Thyroid gland (tissue), 4 donors: ENCODE data around the gene TNS4.

ENCODE experiments used
- CTCF ChIP-seq, 6 experiments: fragments of 200-600 bp in 3 of 6; fragments of 450-650 bp in 3 of 6; sonication (generic) in 3 of 6; IDR thresholded peaks; one replicate each; pipeline ENCODE4 v1.5.1; 2016 to 2019; ENCODE audit warnings: antibody characterized with exemption in 6 of 6, mild to moderate bottlenecking in 2 of 6, inconsistent platforms in 1 of 6, moderate library complexity in 1 of 6
- POLR2A ChIP-seq, 2 donors: fragments of 450-650 bp; IDR thresholded peaks; one replicate each; pipeline ENCODE4 v1.6.1; 2017; ENCODE audit warnings: antibody characterized with exemption in 2 of 2, mild to moderate bottlenecking in 2 of 2, moderate library complexity in 1 of 2

GRCh38 chr17:40536295-40537171 is 35.1 kb upstream of the TNS4 start:
- TF ChIP-seq CTCF (IDR thresholded peaks at IDR 0.05) = no peak
- no peak for TF ChIP-seq POLR2A (IDR thresholded peaks at IDR 0.05)
